HUDEP-2 (cell line): ENCODE data around the gene KCNK18.

Source experiments
- DNase-seq, 76 experiments: peaks; one replicate each; lab custom pipeline; 2025; ENCODE audit not compliant: unreplicated experiment in 76 of 76; lab: John Stamatoyannopoulos, UW

KCNK18 gene

DNA sequence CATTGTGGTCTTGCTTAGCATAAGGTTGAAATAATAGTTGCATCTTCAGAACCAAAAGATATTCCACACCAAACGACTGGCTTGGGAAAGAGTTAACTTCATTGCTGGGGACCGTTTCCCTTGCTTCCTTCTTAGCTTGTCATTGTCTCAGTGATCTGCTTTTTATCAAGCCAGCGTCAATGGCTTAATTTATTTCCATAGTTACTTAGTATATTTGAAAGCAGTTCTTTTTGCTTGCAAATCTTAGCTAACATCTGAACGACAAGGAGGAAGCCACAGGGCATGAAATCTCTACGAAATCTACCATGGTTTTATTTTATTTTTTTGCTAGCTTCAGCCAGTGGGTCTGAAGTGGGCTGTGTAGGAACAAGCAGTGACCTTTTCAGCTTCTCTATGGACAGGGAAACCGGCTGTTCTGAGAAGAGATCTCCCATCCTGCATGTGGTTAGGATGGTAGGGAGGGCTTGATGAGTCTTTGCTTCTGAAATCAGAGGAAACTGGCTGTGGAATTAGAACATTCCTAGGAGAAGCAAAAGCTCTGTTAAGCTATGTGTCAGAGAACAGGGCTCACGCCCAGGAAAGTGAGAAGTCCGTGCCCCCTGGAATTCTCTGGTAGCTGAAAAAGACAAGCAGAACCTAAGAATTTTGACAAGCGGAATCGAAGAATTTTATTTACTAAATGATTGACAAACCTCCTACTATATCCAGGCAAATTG is 51.6 kb downstream of the KCNK18 start:
- DNase-seq = no peak

DNA sequence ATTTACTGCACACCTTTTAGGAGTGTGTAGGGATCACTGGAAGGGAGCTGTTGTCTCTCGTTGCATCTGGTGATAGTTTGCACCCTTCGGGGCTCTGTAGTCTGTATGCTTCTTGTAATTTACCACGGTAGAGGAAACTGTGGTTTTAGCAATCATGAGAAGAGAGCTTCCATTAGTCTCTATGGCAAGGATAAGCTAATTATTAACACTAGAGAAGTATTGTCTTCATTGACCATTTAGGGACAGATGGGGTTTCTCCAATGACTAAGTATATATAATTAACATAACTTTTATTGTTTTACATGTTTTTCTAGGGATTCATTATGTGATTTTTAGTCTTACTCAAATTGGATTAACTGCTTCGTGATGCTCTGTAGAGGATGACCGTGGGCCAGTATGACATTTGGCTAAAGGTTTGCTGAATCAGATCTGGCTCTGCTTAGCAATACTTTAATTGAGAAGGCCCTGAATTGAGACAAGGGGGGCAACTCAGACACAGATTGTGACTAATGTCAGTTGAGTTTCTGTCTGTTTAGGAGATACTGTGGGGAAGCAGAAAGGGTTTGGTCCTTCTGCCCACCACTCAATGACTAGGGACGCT is 52.3 kb downstream of the KCNK18 start:
- no peak for DNase-seq

GRCh38 chr10:117250411-117250810 is 53.1 kb downstream of the KCNK18 start:
- DNase-seq = no peak

DNA sequence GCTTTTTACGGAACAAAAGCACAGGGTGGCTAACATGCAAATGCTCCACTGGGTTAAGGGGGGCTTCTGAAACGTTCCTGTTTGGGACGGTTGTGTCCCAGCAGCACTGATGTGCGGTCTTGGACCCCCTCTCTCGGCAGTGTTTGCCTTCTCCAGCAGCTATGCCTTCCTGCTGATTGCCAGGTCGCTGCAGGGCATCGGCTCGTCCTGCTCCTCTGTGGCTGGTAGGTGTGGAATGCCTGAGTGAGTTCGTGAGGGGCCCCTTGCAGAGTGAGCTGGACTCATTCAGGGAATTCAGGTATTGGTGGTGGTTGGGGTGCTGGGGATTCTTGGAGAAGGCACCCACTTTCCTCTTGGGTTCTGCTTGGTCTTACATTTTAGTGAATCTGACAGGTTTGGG is 56.6 kb downstream of the KCNK18 start:
- DNase-seq = no peak

- DNase-seq = no peak
Observed at GRCh38 chr10:117254338-117254737, 57.0 kb downstream of the KCNK18 start.

DNA sequence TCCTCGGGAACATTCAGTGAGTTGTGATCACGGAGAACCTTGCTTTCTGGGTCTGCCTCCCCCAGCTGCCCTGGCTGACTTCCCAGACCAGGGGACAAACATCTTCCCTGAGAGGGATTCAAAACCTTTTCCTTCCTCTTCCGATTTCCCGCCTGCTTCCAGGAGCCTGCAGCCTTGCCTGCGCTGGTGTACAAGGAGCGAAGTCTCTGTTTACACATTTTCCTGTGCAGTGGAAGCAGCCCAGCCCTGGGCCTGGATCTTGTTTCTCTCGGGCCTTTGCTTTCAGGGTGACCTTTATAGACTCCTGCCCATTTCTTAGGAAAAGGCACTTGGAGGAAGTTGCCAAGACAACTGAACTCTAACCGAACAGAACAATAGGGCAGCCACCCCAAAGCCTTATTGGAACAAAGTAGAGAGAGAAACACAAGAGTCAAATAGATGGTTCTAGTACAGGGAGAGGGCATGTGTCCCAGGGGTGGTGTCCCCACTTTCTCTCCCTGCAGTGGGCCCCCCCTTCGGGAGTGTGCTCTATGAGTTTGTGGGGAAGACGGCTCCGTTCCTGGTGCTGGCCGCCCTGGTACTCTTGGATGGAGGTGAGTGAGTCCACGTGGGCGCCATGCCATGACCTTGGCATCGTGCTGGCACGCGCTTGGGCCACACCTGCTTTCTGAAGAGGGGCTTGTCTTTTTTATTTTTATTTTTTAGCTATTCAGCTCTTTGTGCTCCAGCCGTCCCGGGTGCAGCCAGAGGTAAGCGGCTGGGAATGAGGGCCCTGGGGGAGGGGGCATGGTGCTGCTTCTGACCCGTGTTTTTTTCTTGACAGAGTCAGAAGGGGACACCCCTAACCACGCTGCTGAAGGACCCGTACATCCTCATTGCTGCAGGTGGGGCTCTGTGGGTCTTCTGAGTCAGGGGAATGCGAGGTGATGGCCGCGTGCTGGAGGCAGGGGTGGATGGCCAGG is 57.8 kb downstream of the KCNK18 start:
- DNase-seq = no peak

DNA sequence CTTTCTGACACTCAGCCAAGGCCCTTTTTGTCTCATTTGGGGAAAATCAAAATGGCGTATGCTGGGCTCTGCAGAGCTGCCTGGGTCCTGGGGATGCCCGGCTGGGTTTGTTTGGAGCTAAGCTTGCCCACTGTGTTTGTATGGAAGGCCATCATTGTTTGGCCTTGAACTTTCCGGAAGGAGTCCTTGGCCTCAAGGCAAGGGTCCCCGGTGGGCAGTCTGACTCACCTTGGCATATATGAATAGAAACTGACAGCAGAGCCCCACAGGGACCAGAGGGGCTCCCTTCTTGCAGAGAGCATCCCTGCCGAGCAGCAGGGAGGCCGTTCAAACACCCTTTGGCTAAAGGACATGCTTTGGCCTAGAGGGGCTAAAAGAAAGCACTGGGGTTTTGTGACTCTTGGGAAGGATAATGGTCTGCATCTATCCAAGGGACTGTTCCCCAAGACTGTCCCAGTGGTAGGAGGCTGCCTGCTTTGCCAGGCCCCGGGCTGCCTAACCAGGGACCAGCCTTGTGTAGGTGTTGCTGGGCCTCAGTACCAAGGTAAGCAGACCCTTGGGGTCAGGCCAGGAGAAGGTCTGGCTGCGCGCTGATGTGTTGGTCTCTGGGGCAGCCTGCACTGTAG is 58.7 kb downstream of the KCNK18 start:
- DNase-seq = no peak

- no peak for DNase-seq
Observed at GRCh38 chr10:117256910-117257309, 59.6 kb downstream of the KCNK18 start.

DNA sequence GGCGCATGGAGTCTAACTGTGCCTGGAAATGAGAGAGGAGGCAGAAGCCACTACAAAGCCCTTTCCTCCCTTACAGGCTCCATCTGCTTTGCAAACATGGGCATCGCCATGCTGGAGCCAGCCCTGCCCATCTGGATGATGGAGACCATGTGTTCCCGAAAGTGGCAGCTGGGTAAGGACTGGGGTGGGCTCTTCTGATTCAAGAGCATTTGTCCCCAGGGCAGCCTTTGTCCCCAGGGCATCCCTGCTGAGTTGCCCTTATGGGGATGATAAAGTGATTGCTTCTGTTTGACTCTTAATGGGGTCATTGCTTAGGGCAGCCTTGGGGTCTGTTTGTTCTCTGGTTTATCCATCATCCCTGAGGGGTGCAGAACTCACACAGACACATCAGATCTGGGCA is 60.4 kb downstream of the KCNK18 start:
- DNase-seq = no peak

- no peak for DNase-seq
Observed at GRCh38 chr10:117259279-117259678, 62.0 kb downstream of the KCNK18 start.
